Measurements from ENCODE around the gene ZWILCH. TPM values are rescaled to one million over a fixed set of nuclear protein-coding genes. Genes with fewer than 3 reads are reported as not detected.

The ZWILCH gene
- total and polyA plus RNA-seq, 8 donors = 0.89 to 46.7 (median 5.8) TPM

DNA sequence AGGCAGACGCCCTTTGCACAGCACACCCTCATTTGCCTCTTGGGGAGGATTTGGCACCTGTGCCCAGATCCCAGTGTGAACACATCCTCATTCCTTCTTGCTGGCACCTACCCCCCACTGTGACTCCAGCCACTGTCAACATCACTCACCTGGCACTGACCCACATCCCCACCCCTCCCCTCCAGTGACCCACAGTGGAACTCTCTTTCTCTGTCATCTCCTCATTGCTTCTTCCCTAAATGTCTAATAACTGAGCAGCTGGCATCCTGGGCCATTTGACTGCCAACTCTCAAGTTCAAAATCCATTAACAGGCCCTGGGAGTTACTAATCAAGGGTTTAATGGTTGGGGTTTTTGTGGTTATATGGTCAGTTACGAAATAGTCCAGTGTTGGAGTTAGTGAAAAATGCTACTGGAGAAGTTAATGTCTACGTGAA, 22.0 kb upstream of the ZWILCH start:
- DNase-seq = no peak
- Histone ChIP-seq H3K4me3 (no peak overlapping the region), H3K36me3 (peaks cover 16 to 62% (median 59%) of the 10 kb centered on the region in 4 donors), H3K27me3 (no peaks in the 10 kb centered on the region), H3K9me3 (no peaks in the 10 kb centered on the region), H3K27ac (no peak overlapping the region), H3K4me1 (peaks cover 0 to 10% (median 0%) of the 10 kb centered on the region in 4 donors)
- TF ChIP-seq EP300 (IDR thresholded peaks at IDR 0.05) = no peak
- no peak for TF ChIP-seq POLR2AphosphoS5 (IDR thresholded peaks at IDR 0.05)
- no peak for TF ChIP-seq POLR2A (IDR thresholded peaks at IDR 0.05)
- TF ChIP-seq, protein P1, sequence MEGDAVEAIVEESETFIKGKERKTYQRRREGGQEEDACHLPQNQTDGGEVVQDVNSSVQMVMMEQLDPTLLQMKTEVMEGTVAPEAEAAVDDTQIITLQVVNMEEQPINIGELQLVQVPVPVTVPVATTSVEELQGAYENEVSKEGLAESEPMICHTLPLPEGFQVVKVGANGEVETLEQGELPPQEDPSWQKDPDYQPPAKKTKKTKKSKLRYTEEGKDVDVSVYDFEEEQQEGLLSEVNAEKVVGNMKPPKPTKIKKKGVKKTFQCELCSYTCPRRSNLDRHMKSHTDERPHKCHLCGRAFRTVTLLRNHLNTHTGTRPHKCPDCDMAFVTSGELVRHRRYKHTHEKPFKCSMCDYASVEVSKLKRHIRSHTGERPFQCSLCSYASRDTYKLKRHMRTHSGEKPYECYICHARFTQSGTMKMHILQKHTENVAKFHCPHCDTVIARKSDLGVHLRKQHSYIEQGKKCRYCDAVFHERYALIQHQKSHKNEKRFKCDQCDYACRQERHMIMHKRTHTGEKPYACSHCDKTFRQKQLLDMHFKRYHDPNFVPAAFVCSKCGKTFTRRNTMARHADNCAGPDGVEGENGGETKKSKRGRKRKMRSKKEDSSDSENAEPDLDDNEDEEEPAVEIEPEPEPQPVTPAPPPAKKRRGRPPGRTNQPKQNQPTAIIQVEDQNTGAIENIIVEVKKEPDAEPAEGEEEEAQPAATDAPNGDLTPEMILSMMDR (IDR thresholded peaks at IDR 0.05) = no peak
- 64 to 74% (median 68%) methylated on average over 3 of the region's 3 CpGs for WGBS, 5 donors
- intact Hi-C loops (cut with DNase I; ENCODE audit: low total_unique reads) = no loop called here

DNA sequence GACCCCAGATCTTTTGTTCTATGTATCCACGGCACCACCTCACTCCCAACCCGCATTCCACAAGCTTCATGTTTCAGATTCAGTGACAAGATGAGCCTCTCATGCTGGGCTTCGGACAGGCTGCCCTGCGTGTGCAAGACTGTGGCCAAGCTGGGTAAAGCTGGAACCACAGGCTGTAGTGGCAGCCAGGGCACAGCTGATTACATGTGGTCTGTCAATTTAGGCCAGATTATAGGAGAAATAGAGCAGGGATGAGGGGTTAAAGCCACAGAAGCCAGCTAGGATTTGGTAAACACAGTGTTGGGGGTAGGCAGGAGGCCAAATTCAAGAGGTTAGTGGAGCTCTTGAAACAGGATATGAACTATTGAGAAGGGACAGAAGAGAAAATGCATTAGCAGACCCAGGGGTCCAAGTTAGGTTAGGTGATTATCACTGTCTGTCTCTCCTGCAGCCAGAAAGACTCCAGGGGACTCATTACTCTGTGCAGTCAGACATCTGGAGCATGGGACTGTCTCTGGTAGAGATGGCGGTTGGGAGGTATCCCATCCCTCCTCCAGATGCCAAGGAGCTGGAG, 20.5 kb upstream of the ZWILCH start:
- Histone ChIP-seq H3K27me3 (no peaks in the 10 kb centered on the region), H3K4me1 (peaks cover 0 to 10% (median 3%) of the 10 kb centered on the region in 4 donors), H3K27ac (no peak overlapping the region), H3K36me3 (peaks cover 16 to 77% (median 73%) of the 10 kb centered on the region in 4 donors), H3K4me3 (no peak overlapping the region), H3K9me3 (no peaks in the 10 kb centered on the region)
- TF ChIP-seq POLR2A (IDR thresholded peaks at IDR 0.05) (no peak), POLR2AphosphoS5 (IDR thresholded peaks at IDR 0.05) (no peak), EP300 (IDR thresholded peaks at IDR 0.05) (no peak)
- TF ChIP-seq, protein P1 (IDR thresholded peaks at IDR 0.05) = no peak
- no peak for DNase-seq
- intact Hi-C loops (cut with DNase I; ENCODE audit: low total_unique reads) = no loop called here
- WGBS, 5 donors = 90 to 94% (median 91%) methylated on average over 4 to 5 of the region's 5 CpGs

DNA sequence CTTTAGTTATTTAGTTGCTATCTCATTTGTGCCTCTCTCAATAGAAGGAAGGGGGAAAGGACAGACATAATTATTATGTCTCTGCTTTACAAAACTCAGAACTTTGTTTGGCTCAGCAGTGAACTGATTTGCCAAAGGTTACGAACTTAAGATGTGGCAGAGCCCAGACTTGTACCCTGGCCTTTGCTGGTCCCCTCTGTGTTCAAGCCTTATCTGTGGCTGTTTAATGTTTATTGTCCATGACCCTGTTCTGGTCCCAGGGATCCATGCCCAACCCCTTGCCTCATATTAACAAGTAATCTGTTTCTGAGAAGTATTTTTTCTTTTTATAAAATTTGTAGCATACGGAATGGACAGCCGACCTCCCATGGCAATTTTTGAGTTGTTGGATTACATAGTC, 18.2 kb upstream of the ZWILCH start:
- WGBS, 5 donors = 88 to 96% (median 93%) methylated on average over 3 of the region's 3 CpGs
- peaks cover 0 to 17% (median 4%) of the 10 kb centered on the region in 4 donors for H3K4me1 ChIP-seq
- no peaks in the 10 kb centered on the region for H3K27me3 ChIP-seq
- DNase-seq = no peak
- intact Hi-C loops (cut with DNase I; ENCODE audit: low total_unique reads) = no loop called here
- peaks cover 20 to 88% (median 85%) of the 10 kb centered on the region in 4 donors for H3K36me3 ChIP-seq
- TF ChIP-seq, protein P1 (IDR thresholded peaks at IDR 0.05) = no peak
- TF ChIP-seq POLR2A (IDR thresholded peaks at IDR 0.05) (no peak), EP300 (IDR thresholded peaks at IDR 0.05) (no peak), POLR2AphosphoS5 (IDR thresholded peaks at IDR 0.05) (no peak)
- H3K9me3 ChIP-seq = no peaks in the 10 kb centered on the region
- no peak overlapping the region for H3K27ac ChIP-seq
- no peak overlapping the region for H3K4me3 ChIP-seq

DNA sequence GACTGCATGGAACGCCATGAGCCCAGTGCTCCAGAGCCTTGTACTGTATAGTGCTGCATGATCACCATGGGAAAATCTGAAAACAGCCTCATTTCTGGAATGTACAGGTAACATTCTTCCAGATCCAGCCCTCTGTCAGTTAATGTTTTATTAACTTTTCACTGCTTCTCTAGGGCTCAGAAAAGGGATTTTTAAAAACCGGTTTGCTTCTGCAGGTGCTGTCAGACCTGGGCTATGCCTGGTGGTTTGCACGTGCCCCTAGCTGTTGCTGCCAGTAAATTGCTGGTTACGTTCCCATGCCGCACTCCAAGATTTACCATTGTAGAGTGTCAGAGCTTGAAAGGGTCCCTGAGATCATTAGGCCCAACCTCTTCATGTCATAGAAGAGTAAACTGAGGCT, 16.6 kb upstream of the ZWILCH start:
- no peaks in the 10 kb centered on the region for H3K9me3 ChIP-seq
- H3K27ac ChIP-seq = no peak overlapping the region
- no peak overlapping the region for H3K4me3 ChIP-seq
- WGBS, 5 donors = 93 to 99% (median 95%) methylated on average over 4 to 5 of the region's 5 CpGs
- no peak for DNase-seq
- intact Hi-C loops (cut with DNase I; ENCODE audit: low total_unique reads) = no loop called here
- H3K4me1 ChIP-seq = peaks cover 0 to 12% (median 4%) of the 10 kb centered on the region in 4 donors
- TF ChIP-seq POLR2AphosphoS5 (IDR thresholded peaks at IDR 0.05) = no peak
- TF ChIP-seq EP300 (IDR thresholded peaks at IDR 0.05) = no peak
- no peak for TF ChIP-seq POLR2A (IDR thresholded peaks at IDR 0.05)
- TF ChIP-seq, protein P1 (IDR thresholded peaks at IDR 0.05) = no peak
- peaks cover 22 to 91% (median 89%) of the 10 kb centered on the region in 4 donors for H3K36me3 ChIP-seq
- H3K27me3 ChIP-seq = no peaks in the 10 kb centered on the region
